GM21723 (cell line): ENCODE measurements around the gene SCNN1B.

Source experiments
- ATAC-seq: cut with Tn5 transposase; IDR thresholded peaks from one replicate; pipeline ENCODE4 v1.9.1; 2021; ENCODE audit warnings: mild to moderate bottlenecking, moderate library complexity; ENCODE audit not compliant: unreplicated experiment

SCNN1B gene

DNA sequence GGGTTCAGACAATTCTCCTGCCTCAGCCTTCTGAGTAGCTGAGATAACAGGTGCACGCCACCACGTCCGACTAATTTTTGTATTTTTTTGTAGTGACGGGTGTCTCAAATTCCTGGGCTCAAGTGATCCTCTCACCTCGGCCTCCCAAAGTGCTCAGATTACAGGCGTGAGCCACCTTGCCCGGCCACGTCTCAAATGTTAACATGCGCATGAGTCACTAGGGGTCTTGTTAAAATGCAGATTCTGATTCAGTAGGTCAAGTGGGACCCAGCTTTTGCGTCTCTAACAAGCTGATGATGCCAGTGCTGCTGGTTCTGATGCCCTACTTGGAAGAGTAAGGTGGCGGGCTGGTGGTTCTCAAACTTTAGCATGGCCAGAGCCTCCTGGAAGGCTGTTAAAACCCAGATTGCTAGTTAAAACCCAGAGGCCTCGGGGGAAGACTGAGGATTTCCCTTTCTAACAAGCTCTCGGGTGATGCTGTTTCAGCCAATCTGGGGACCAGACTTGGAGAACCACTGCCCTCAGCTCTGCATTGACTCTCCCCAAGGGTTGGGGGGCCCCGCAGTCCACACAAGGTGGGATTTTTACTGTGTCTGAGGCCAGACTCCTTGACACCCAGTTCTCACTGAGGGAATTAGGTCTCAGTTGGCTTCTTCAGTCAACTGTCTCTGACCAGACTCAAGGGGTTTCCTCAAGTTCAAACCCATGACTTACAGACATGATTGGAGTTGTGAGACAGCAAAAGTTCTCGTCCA, 17.9 kb downstream of the SCNN1B start:
- no peak for ATAC-seq

DNA sequence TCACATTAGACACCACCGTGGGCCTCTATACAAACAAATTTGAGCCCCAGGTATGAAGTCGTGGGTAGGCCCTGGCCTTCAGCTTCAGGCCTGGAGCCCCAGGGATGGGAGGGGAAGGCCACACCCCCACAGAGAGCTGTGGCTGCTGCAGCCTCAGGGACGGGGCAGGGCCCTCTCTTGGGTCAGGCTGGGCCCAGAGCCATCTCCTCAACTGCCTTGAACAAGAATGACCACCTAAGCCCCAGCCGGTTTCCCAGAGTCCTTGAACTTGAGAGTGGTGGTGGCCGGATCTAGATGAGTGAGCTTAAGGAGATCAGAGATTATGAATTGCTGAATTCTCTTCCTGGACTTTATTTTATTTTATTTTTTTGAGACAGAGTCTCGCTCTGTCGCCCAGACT, 18.6 kb downstream of the SCNN1B start:
- no peak for ATAC-seq

DNA sequence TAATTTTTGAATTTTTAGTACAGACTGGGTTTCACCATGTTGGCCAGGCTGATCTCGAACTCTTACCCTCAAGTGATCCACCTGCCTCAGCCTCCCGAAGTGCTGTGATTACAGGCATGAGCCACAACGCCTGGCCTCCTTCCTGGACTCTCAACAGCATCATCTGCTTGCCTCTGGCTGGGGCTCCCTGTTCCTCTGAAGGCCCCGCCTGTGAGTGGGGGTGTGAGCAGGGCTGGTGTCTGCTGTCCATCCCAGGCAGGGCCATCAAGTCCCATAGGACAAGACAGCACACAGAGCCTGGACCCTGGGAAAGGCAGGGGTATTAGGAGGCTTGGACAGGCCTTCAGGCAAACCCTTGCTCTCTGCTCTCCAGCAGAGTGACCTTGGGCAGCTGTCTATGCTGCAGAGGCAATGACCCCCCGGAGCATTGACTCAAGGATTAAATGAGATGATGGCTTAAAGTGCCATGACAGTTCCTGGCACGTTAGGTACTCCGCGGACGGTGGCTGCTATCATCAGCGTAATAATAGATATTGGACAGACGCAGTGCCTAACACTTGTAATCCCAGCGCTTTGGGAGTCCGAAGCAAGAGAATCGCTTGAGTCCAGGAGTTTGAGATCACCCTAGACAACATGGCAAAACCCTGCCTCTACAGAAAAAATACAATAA, 19.2 kb downstream of the SCNN1B start:
- no peak for ATAC-seq

DNA sequence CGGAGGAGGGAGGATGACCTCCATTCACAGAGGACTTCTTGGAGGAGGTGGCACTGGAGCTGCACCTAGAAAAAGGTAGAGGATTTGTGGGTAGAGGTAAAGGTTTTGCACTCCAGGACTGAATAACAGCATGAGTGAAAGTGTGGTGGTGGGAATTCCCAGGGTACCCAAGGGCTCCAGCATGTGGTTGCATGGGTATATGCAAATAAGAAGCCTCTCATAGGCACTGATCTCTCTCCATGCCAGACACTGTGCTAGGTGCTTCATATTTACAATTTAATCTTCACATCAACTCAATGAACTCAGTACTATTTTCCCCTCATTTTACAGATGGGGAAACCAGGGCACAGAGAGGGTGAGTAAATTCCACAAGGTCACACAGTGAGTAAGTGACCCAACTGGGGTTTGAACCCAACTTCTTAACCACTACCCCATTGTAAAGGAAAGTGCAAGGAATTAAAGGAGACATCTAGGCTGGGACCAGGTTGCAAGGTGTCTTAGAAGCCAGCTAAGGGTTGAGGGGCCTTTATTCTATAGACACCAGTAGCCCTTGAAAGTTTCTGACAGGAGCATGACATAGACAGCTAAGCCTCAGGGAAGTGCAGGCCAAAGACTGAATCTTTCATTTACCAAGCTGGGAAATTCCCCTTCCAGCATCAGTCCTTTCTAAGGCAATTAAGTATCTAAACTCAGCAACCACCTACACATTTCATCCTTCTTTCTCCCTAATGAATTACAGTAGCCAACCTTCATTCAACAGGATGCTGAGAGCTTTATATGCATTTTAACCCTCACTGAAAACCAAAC, 21.3 kb downstream of the SCNN1B start:
- no peak for ATAC-seq

DNA sequence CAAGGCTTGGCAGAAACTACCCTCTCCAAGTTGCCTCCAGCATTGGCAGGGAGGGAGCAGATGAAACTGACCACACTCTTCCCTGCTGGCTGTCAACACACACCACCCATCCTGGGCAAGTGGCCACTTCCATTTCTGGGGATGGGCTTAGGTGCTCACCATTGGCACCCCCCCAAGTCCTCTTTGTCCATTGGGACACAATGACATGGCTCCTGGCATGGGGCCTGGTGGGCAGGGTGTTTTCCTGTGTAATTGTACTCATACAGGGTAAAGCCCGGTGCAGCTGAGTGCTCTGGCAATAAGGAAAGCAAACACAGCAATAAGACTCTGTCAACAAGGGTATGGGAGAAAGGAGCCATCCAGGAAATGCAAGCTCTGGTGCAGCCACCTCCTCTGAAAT, 22.6 kb downstream of the SCNN1B start:
- no peak for ATAC-seq

DNA sequence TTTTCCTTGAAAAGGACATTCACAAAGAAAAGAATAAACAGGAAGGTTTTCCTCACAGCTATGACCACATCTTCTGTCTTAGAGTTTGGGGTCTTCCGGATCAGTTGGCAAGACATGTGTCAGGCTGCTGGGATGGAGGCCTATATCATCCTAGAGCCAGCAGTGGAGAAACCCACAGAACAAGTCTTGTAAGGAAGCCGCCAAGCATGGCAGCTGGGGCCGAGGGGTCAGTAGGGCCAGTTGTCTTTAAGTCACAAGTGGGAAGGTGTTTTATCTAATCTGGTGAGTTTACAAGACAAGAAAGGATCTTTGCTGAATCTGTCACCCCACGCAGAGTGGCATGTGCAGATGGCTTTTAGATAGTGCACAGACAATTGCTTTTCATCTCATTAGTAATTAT, 25.7 kb downstream of the SCNN1B start:
- no peak for ATAC-seq

DNA sequence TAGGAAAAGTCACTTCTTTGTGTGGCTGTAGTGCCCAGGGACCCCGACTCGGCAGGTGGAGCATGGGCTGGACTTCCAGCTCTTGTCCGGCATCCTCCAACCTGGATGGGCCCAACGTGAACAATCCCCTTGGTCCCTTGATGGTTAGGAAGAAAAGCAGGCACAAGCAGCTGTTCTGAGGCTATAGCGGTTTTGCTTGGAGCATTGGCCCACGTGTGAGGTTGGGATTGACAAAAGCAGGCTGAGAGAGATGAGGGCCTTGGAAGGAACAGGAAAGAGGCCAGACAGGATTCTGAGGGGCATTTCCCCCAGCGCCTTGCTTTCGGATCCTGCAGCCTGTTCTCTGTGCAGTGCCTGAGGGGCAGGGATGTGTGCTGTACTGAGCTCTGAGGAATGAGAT, 28.1 kb downstream of the SCNN1B start:
- ATAC-seq: no peak

DNA sequence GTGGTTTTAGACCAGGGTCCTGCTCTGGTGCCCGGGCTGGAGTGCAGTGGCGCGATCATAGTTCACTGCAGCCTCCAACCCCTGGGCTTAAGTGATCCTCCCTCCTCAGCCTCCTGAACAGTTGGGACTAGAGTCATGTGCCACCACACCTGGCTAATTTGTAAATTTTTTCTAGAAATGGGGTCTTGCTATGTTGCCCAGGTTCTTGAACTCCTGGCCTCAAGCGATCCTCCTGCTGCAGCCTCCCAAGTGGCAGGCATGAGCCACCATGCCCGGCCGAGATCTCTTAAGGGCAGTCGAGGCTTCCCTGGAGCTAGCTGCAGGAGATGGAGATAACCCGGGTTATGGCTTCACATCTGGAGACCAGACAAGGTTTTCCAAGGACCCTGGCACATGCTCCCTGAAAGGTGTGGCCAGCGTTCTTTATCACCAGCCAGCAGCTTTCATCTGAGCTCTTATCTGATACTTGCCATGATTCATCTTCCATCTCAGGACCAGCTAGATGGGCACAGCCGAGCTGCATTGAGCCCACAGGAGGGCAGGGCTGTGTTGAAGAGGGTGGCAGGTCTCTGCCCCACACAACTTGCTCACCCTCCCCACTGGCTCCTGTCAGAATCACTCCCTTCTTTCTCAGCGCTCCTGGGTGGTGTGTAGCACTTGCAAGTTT, 28.6 kb downstream of the SCNN1B start:
- ATAC-seq: no peak

DNA sequence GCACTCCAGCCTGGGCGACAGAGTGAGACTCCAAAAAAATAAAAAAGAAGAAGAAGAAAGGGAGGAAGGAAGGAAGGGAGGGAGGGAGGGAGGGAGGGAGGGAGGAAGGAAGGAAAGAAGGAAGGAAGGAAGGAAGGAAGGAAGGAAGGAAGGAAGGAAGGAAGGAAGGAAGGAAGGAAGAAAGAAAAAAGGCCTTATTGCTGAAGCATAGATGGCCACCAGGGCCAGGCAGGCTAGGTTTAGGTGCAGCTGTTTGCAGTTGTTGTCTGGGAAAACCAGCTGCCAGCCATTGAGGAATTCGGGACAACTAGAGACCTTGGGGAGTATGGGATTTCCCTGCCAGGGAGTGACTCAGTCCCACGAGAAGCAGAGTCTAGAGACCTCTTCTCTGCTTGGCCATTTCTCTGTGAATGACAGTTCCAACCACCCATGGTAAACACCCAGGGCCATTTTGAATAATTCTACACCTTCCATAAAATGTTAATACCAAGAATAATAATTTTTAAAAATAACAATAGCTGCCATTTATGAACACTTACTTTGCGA, 31.0 kb downstream of the SCNN1B start:
- no peak for ATAC-seq

DNA sequence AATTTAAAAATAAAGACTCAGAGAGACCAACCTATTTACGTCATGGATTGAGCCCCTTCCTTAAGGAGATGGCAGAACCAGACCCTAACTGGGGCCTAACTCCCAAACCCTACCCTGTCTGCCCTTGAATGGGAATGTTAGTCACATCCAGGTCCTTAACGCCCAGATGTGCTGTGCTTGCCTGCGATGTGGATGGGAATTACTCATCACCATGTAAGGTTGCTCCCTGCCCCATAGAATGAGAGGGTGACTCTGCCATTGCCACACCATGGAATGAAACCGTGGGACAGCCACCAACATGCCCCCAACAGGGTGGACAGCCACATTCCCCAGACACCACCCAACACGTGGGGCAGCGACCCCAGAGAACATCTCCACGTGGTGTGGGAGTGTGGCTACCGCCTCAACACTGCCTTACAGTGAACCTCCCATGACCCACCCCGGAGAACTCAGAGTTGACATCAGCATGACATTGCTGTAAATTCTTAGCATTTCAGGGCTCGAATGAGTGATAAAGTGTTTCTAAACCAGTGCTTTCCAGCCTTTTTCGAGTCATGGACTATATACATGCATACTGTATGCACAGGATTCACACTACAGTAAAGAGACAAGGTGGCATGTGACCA, 31.8 kb downstream of the SCNN1B start:
- ATAC-seq: no peak

DNA sequence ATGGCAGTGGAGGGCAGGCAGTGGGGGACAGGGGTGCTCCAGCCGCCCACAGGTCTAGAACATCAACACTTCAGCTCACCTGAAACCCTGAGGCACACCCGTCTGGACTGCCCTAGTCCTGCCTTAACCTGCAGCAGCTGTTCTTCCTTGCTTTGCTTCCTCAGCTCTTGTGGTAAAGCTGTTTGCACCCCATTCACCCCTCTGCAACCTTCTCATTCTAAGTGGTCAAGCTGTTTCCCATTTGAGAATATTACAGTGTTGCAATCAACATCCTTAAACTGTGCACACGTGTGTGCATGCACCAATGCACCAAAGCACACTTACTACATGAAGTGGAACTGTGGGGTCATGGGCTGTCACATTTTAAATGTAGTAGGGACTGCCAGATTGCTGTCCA, 32.4 kb downstream of the SCNN1B start:
- ATAC-seq: peak; percentile 37

DNA sequence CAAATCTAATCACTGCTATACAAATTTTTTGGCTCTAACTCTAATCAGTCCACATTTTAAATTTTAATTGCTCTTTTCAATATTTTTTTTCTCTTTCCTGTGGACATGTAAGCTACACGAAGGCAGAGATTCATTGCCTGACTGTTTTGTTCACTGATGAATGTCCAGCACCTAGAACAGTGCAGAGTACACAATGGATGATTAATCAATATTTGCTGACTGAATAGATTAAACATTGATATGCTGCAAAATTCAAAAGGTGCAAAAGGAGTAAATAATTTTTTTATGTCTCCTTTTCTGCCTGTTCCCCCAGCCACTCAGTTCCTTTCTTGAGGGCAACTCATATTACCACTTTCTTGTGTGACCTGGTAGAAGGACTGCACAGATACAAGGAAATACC, 32.8 kb downstream of the SCNN1B start:
- ATAC-seq: no peak

DNA sequence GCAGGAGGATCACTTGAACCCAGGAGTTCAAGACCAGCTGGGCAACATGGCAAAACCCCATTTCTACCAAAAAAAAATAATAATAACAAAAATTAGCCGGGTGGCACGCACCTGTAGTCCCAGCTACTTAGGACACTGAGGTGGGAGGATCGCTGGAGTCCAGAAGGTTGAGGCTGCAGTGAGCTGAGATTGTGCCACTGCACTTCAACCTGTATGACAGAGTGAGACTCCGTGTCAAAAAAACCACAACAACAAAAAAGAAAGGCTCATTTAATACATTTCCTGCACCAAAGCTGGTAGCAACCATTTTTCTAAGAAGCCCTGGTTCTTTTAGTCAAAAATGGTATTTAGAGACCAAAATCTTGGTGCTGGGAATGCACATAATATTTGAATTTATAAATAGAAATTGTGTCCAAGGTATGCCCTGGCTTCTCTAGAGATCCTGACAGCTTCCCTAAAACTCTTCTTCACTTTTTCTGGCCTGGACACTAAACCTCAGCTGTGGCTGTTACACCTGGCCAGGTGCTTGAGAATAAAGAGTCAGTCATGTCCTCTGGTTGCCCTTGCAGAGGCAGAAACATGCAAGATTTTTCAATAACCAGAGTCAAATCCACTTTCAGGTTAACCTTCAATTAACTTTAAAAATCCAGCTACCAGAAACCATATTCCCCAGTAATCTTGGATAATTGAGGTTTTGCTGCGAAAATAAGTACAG, 35.9 kb downstream of the SCNN1B start:
- no peak for ATAC-seq

DNA sequence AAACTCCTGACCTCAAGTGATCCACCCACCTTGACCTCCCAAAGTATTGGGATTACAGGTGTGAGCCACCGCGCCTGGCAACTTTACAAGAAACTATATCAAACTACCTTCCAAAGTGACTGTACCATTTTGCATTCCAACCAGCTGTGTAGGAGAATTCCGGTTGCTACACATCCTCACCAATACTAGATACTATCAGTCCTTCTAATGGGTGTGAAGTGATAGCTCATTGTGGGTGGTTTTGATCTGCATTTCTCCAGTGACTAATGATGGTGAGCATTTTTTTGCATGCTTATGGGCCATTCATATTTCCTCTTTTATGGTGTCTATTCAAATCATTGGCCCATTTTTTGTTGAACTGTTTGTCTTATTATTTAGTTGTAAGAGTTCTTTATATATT, 37.7 kb downstream of the SCNN1B start:
- ATAC-seq: no peak

DNA sequence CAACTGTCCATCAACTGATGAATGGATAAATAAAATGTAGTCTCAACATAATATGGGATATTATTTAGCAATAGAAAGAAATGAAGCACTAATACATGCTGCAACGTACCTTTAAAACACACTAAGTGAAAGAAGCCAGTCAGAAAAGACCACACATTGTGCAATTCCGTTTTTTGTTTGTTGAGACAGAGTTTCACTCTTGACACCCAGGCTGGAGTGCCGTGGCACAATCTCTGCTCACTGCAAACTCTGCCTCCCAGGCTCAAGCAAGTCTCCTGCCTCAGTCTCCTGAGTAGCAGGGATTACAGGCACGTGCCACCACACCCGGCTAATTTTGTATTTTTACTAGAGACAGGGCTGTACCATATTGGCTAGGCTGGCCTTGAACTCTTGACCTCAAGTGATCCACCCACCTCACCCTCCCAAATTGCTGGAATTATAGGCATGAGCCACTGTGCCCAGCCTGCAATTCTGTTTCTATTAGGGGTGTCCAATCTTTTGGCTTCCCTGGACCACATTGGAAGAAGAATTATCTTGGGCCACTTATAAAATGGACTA, 40.1 kb downstream of the SCNN1B start:
- ATAC-seq: no peak

DNA sequence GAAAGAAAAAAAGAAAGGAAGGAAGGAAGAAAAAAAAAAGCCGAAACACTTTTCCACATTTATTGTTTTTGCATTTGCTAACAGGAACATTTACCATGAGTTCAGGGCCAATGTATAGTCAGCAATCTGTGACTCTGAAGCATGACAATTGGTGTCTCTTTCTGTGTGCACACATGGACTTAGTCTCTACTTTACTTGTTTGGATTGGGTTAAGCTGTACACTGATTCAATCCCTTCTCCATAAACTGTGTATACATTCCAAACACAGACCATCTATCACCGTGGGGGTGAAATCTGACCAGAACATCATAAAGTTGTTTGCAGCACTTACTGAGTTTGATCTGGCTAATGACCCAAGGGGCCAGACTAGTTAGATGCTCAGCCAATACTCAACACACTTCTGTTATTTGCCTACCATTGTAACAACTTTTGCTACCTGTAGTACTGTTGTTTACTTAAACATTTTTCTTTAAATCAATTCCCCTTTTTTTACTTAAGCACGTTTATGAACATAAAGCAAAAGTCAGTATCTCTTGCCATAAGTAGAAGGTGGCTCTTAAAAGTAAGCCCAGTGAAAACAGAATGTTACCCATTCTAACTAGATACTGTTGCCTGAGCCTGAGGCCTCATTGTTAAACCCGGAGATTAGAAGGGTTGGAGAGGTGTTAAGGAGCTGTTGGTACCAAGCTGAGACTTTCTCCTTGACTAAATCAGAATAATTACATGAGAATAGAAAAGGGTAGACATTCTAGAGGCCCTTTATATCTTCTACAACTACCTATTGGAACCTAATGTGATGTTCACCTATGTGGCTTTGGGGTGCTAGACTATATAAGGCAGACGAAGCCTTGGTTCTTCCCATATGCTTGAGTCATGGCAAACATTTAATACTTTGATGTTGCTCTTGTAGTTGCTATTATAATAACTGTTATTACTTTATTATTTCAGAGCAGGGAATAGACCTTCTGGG, 41.8 kb downstream of the SCNN1B start:
- no peak for ATAC-seq

DNA sequence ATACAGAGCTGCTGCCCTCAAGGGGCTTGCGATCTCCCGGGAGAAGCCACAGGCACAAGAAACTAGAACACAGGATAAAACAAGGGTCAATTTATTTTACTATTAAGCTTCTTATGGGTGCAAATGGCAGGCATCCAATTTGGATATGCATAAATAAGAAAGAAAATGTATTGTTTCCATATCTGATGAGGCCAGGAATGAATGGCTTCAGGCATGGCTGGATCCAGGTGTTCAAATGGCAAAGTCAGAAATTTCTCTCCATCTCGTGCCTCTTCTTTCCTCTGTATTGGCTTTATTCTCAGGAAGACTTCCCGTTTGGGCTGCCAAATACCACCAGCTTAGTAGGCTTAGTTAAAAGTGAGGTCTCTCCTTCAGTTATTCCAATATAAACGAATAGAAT, 43.1 kb downstream of the SCNN1B start:
- ATAC-seq: no peak
